GM21367 (cell line): Measurements from ENCODE around the gene RPS13.
A peak's percentile ranks its signal among the peaks of the same experiment; 100 is the strongest.
"Not testable (repeated sequence)": the region's sequence is repeated elsewhere in the genome, so short reads cannot be mapped to it uniquely, and the experiment has no call there.

Experiments used
- ATAC-seq: cut with Tn5 transposase; IDR thresholded peaks from one replicate; pipeline ENCODE4 v1.9.1; 2021; ENCODE audit not compliant: unreplicated experiment

Gene RPS13

GRCh38 chr11:17077520-17078401 lies at the start of gene RPS13:
RPS13 (minus strand) TSS chr11:17077667; CDS start chr11:17077641, 26 bp downstream.
- ATAC-seq: peak; percentile 95

- ATAC-seq: no peak
These were observed 44.5 kb upstream of the RPS13 start for GRCh38 chr11:17121981-17122380.

GRCh38 chr11:17117262-17117661 lies 39.8 kb upstream of the RPS13 start:
- no peak for ATAC-seq

GRCh38 chr11:17116117-17116516 lies 38.6 kb upstream of the RPS13 start:
- no peak for ATAC-seq

- ATAC-seq: not testable (repeated sequence)
These were observed 30.3 kb upstream of the RPS13 start for GRCh38 chr11:17107745-17108144.

GRCh38 chr11:17105404-17106040 lies 28.1 kb upstream of the RPS13 start:
- not testable (repeated sequence) for ATAC-seq

GRCh38 chr11:17102462-17102861 lies 25.0 kb upstream of the RPS13 start:
- no peak for ATAC-seq

GRCh38 chr11:17098658-17099057 lies 21.2 kb upstream of the RPS13 start:
- ATAC-seq: no peak

- no peak for ATAC-seq
These were observed 20.6 kb upstream of the RPS13 start for GRCh38 chr11:17098038-17098437.

GRCh38 chr11:17085976-17086375 lies 8.5 kb upstream of the RPS13 start:
- ATAC-seq: not testable (repeated sequence)

GRCh38 chr11:17077240-17077519 lies 287 bp downstream of the RPS13 start:
- peak; percentile 3 for ATAC-seq

- no peak for ATAC-seq
These were observed 789 bp downstream of the RPS13 start for GRCh38 chr11:17076517-17077239.

- ATAC-seq: no peak
These were observed 2.0 kb downstream of the RPS13 start for GRCh38 chr11:17075506-17075905.

- no peak for ATAC-seq
These were observed 4.0 kb downstream of the RPS13 start for GRCh38 chr11:17073370-17074027.

GRCh38 chr11:17067417-17067816 lies 10.1 kb downstream of the RPS13 start:
- no peak for ATAC-seq

- no peak for ATAC-seq
These were observed 10.8 kb downstream of the RPS13 start for GRCh38 chr11:17066691-17067090.

- no peak for ATAC-seq
These were observed 14.1 kb downstream of the RPS13 start for GRCh38 chr11:17063171-17064002.

GRCh38 chr11:17051146-17051545 lies 26.3 kb downstream of the RPS13 start:
- ATAC-seq: not testable (repeated sequence)

- ATAC-seq: not testable (repeated sequence)
These were observed 29.0 kb downstream of the RPS13 start for GRCh38 chr11:17048491-17048890.

- ATAC-seq: no peak
These were observed 30.8 kb downstream of the RPS13 start for GRCh38 chr11:17046690-17047089.
